ENCODE results near the gene SDF4.

DNA sequence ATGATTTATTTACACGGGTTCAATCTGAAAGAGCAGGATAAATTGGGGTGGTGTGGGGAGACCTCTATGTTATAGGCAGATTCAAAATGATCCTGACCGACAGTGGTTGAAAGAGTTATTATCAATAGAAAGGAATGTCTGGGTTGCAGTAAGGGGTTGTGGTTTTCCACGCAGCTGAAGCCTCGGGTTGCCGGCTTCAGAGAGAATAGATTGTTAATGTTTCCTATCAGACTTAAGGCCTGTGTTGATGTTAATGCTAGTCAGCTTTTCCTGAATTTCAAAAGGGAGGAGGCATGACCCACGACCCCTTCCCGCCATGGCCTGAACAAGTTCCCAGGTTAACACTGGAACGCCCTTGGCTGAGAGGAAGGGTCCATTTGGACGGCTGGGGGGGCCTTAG lies 44.0 kb upstream of the SDF4 start:
- TF ChIP-seq, protein P1, sequence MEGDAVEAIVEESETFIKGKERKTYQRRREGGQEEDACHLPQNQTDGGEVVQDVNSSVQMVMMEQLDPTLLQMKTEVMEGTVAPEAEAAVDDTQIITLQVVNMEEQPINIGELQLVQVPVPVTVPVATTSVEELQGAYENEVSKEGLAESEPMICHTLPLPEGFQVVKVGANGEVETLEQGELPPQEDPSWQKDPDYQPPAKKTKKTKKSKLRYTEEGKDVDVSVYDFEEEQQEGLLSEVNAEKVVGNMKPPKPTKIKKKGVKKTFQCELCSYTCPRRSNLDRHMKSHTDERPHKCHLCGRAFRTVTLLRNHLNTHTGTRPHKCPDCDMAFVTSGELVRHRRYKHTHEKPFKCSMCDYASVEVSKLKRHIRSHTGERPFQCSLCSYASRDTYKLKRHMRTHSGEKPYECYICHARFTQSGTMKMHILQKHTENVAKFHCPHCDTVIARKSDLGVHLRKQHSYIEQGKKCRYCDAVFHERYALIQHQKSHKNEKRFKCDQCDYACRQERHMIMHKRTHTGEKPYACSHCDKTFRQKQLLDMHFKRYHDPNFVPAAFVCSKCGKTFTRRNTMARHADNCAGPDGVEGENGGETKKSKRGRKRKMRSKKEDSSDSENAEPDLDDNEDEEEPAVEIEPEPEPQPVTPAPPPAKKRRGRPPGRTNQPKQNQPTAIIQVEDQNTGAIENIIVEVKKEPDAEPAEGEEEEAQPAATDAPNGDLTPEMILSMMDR (conservative IDR thresholded peaks at IDR 0.05; ENCODE audit: low read depth, low read length) = no peak
- TF ChIP-seq SMC3 (IDR thresholded peaks at IDR 0.05; ENCODE audit: low read depth, low read length) (no peak), RFX5 (IDR thresholded peaks at IDR 0.05; ENCODE audit: low read depth, low read length) (no peak), MXI1 (IDR thresholded peaks at IDR 0.05; ENCODE audit: borderline replicate concordance, low read depth, low read length) (no peak), MAFK (IDR thresholded peaks at IDR 0.05; ENCODE audit: low read depth, low read length) (no peak), MAZ (IDR thresholded peaks at IDR 0.05; ENCODE audit: borderline replicate concordance, low read depth, low read length) (no peak), POLR2A (IDR thresholded peaks at IDR 0.05; ENCODE audit: low read depth, low read length) (no peak)

Measured in IMR-90 (cell line).